ENCODE results near the gene C16orf96.

C16orf96 gene

DNA sequence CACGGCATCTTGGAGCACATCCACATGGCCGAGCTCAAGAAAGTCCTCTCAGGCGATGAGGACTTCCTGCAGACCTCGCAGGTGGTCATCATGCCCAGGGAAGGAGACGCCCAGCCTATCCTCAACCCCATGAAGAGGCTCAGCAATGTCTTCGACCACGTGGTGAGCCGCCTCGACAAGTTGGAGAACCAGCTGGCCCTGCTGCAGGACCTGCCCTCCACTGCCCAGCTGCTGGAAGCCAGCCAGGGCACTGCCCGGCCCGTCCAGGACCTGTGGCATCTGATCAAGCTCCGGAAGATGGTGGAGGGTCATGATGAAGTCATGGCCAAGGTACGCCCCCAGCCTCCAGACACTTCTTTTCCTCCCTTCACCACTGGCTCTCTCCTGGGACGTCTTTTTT is 440 bp downstream of the C16orf96 start:
- Histone ChIP-seq H3K4me1 (ENCODE audit: control insufficient read depth, insufficient read depth, low read length) (no peaks in the 10 kb centered on the region), H3K36me3 (ENCODE audit: control insufficient read depth in 2 of 2, insufficient read depth in 1 of 2, low read length in 2 of 2) (no peaks in the 10 kb centered on the region), H3K9me3 (ENCODE audit: control insufficient read depth, insufficient read depth, low read depth, low read length) (no peaks in the 10 kb centered on the region), H3K27ac (ENCODE audit: extremely low read depth, low read depth, low read length) (no peak overlapping the region), H3K4me3 (ENCODE audit: low read depth, low read length) (no peak overlapping the region)
- ChIA-PET CTCF (interaction anchor here (0.6 to 2.0 kb wide), 3 partner anchors 29 to 55 kb away, joined by 4 to 6 read pairs (median 5); no protein-coding TSS in a partner anchor), POLR2A (interaction anchor here (1.0 kb wide), 1 partner anchor 13 kb away, joined by 11 read pairs; no protein-coding TSS in a partner anchor)
- TF ChIP-seq ZNF19 (tag by site-specific recombination; IDR thresholded peaks at IDR 0.05; ENCODE audit: low read depth) (no peak), ZNF112 (tag by site-specific recombination; IDR thresholded peaks at IDR 0.05) (no peak), ZBTB8A (tag by site-specific recombination; IDR thresholded peaks at IDR 0.05) (no peak), ZNF623 (tag by site-specific recombination; IDR thresholded peaks at IDR 0.05) (no peak), ZNF121 (tag by site-specific recombination; IDR thresholded peaks at IDR 0.05) (no peak), ZNF155 (tag by site-specific recombination; IDR thresholded peaks at IDR 0.05) (no peak), ZNF16 (tag by site-specific recombination; IDR thresholded peaks at IDR 0.05; ENCODE audit: low read depth) (no peak), ZBTB48 (tag by site-specific recombination; IDR thresholded peaks at IDR 0.05) (no peak), ZNF473 (tag by site-specific recombination; IDR thresholded peaks at IDR 0.05) (no peak), ZNF548 (tag by site-specific recombination; IDR thresholded peaks at IDR 0.05) (no peak), SETDB1 (IDR thresholded peaks at IDR 0.05; ENCODE audit: insufficient read length, low read length) (no peak), ZNF169 (tag by site-specific recombination; IDR thresholded peaks at IDR 0.05) (no peak), ZNF747 (tag by site-specific recombination; IDR thresholded peaks at IDR 0.05) (no peak), ZNF600 (tag by site-specific recombination; IDR thresholded peaks at IDR 0.05) (no peak)
- TF ChIP-seq, protein P1, sequence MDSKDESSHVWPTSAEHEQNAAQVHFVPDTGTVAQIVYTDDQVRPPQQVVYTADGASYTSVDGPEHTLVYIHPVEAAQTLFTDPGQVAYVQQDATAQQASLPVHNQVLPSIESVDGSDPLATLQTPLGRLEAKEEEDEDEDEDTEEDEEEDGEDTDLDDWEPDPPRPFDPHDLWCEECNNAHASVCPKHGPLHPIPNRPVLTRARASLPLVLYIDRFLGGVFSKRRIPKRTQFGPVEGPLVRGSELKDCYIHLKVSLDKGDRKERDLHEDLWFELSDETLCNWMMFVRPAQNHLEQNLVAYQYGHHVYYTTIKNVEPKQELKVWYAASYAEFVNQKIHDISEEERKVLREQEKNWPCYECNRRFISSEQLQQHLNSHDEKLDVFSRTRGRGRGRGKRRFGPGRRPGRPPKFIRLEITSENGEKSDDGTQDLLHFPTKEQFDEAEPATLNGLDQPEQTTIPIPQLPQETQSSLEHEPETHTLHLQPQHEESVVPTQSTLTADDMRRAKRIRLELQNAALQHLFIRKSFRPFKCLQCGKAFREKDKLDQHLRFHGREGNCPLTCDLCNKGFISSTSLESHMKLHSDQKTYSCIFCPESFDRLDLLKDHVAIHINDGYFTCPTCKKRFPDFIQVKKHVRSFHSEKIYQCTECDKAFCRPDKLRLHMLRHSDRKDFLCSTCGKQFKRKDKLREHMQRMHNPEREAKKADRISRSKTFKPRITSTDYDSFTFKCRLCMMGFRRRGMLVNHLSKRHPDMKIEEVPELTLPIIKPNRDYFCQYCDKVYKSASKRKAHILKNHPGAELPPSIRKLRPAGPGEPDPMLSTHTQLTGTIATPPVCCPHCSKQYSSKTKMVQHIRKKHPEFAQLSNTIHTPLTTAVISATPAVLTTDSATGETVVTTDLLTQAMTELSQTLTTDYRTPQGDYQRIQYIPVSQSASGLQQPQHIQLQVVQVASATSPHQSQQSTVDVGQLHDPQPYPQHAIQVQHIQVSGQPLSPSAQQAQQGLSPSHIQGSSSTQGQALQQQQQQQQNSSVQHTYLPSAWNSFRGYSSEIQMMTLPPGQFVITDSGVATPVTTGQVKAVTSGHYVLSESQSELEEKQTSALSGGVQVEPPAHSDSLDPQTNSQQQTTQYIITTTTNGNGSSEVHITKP (tag by site-specific recombination; IDR thresholded peaks at IDR 0.05): no peak
- TF ChIP-seq, protein P2, sequence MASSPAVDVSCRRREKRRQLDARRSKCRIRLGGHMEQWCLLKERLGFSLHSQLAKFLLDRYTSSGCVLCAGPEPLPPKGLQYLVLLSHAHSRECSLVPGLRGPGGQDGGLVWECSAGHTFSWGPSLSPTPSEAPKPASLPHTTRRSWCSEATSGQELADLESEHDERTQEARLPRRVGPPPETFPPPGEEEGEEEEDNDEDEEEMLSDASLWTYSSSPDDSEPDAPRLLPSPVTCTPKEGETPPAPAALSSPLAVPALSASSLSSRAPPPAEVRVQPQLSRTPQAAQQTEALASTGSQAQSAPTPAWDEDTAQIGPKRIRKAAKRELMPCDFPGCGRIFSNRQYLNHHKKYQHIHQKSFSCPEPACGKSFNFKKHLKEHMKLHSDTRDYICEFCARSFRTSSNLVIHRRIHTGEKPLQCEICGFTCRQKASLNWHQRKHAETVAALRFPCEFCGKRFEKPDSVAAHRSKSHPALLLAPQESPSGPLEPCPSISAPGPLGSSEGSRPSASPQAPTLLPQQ (tag by site-specific recombination; IDR thresholded peaks at IDR 0.05): no peak

DNA sequence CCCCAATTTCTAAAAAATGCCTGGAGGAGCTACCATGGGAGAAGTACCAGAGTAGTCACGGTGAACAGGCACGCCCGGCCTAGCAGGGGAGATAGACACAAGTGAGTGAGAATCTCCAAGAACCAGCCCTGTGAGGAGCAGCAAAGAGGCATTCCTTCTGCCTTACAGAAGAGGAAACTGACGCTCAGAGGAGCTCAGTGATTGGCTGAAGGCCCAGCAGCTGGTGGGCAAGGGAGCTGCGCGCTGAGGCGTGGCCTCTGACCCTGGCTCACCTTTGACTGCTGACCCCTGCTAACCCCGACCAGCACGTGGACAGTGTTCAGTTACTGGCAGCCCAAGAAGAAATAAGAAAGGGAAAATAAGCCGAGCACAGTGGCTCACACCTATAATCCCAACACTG is 1.8 kb downstream of the C16orf96 start:
- no peaks in the 10 kb centered on the region for H3K4me1 ChIP-seq (ENCODE audit: control insufficient read depth, insufficient read depth, low read length)
- no peak overlapping the region for H3K27ac ChIP-seq (ENCODE audit: extremely low read depth, low read depth, low read length)
- H3K9me3 ChIP-seq (ENCODE audit: control insufficient read depth, insufficient read depth, low read depth, low read length): no peaks in the 10 kb centered on the region
- H3K4me3 ChIP-seq (ENCODE audit: low read depth, low read length): no peak overlapping the region
- CTCF ChIA-PET: interaction anchor here (0.8 to 1.7 kb wide), 3 partner anchors 10 to 40 kb away, joined by 3 to 4 read pairs (median 4); partner anchors contain the start of gene CDIP1
- no peaks in the 10 kb centered on the region for H3K36me3 ChIP-seq (ENCODE audit: control insufficient read depth in 2 of 2, insufficient read depth in 1 of 2, low read length in 2 of 2)
- POLR2A ChIA-PET: no interaction called here
- TF ChIP-seq, protein P1 (tag by site-specific recombination; IDR thresholded peaks at IDR 0.05): no peak
- TF ChIP-seq, protein P2 (tag by site-specific recombination; IDR thresholded peaks at IDR 0.05): no peak
- TF ChIP-seq, protein P3, sequence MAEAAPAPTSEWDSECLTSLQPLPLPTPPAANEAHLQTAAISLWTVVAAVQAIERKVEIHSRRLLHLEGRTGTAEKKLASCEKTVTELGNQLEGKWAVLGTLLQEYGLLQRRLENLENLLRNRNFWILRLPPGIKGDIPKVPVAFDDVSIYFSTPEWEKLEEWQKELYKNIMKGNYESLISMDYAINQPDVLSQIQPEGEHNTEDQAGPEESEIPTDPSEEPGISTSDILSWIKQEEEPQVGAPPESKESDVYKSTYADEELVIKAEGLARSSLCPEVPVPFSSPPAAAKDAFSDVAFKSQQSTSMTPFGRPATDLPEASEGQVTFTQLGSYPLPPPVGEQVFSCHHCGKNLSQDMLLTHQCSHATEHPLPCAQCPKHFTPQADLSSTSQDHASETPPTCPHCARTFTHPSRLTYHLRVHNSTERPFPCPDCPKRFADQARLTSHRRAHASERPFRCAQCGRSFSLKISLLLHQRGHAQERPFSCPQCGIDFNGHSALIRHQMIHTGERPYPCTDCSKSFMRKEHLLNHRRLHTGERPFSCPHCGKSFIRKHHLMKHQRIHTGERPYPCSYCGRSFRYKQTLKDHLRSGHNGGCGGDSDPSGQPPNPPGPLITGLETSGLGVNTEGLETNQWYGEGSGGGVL (tag by site-specific recombination; IDR thresholded peaks at IDR 0.05): no peak
- TF ChIP-seq ZNF10 (tag by site-specific recombination; IDR thresholded peaks at IDR 0.05) (no peak), ZBTB7A (tag by site-specific recombination; IDR thresholded peaks at IDR 0.05; ENCODE audit: low read depth) (no peak), OVOL3 (tag by site-specific recombination; IDR thresholded peaks at IDR 0.05) (no peak)
- TF ChIP-seq, protein P4, sequence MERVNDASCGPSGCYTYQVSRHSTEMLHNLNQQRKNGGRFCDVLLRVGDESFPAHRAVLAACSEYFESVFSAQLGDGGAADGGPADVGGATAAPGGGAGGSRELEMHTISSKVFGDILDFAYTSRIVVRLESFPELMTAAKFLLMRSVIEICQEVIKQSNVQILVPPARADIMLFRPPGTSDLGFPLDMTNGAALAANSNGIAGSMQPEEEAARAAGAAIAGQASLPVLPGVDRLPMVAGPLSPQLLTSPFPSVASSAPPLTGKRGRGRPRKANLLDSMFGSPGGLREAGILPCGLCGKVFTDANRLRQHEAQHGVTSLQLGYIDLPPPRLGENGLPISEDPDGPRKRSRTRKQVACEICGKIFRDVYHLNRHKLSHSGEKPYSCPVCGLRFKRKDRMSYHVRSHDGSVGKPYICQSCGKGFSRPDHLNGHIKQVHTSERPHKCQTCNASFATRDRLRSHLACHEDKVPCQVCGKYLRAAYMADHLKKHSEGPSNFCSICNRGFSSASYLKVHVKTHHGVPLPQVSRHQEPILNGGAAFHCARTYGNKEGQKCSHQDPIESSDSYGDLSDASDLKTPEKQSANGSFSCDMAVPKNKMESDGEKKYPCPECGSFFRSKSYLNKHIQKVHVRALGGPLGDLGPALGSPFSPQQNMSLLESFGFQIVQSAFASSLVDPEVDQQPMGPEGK (tag by site-specific recombination; IDR thresholded peaks at IDR 0.05): no peak

Data from HEK293 (cell line).